A204.1 (cell line): ENCODE measurements around the gene DHX30.

Experiments used
- FAIRE-seq: peaks from 2 replicates; lab custom pipeline; 2012; peaks lifted over from hg19 to GRCh38; lab: Jason Lieb, UNC

Gene DHX30

GRCh38 chr3:47854267-47854666 is 51.3 kb downstream of the DHX30 start:
- FAIRE-seq = no peak

GRCh38 chr3:47854720-47855455 is 52.0 kb downstream of the DHX30 start:
- FAIRE-seq = no peak

GRCh38 chr3:47855461-47856383 is 52.8 kb downstream of the DHX30 start:
- FAIRE-seq = no peak

GRCh38 chr3:47856669-47857068 is 53.7 kb downstream of the DHX30 start:
- FAIRE-seq = no peak

- FAIRE-seq = no peak
These were observed 54.2 kb downstream of the DHX30 start for GRCh38 chr3:47857151-47857550.

GRCh38 chr3:47859956-47860605 is 57.1 kb downstream of the DHX30 start:
- no peak for FAIRE-seq

- FAIRE-seq = no peak
These were observed 60.6 kb downstream of the DHX30 start for GRCh38 chr3:47863391-47864128.

GRCh38 chr3:47865192-47865591 is 62.3 kb downstream of the DHX30 start:
- FAIRE-seq = no peak

GRCh38 chr3:47867451-47868044 is 64.6 kb downstream of the DHX30 start:
- no peak for FAIRE-seq

- no peak for FAIRE-seq
These were observed 65.4 kb downstream of the DHX30 start for GRCh38 chr3:47868306-47868705.

- no peak for FAIRE-seq
These were observed 67.2 kb downstream of the DHX30 start for GRCh38 chr3:47870156-47870555.

GRCh38 chr3:47870702-47871260 is 67.8 kb downstream of the DHX30 start:
- FAIRE-seq = no peak

GRCh38 chr3:47871389-47871788 is 68.5 kb downstream of the DHX30 start:
- no peak for FAIRE-seq

GRCh38 chr3:47872916-47873315 is 70.0 kb downstream of the DHX30 start:
- FAIRE-seq = no peak

- no peak for FAIRE-seq
These were observed 71.5 kb downstream of the DHX30 start for GRCh38 chr3:47874438-47874837.

GRCh38 chr3:47874913-47875312 is 72.0 kb downstream of the DHX30 start:
- FAIRE-seq = no peak

GRCh38 chr3:47877290-47877689 is 74.4 kb downstream of the DHX30 start:
- no peak for FAIRE-seq

- no peak for FAIRE-seq
These were observed 74.8 kb downstream of the DHX30 start for GRCh38 chr3:47877719-47878118.

GRCh38 chr3:47882338-47882737 is 79.4 kb downstream of the DHX30 start:
- no peak for FAIRE-seq

GRCh38 chr3:47884603-47885002 is 81.7 kb downstream of the DHX30 start:
- FAIRE-seq = no peak

- FAIRE-seq = no peak
These were observed 82.2 kb downstream of the DHX30 start for GRCh38 chr3:47885168-47885567.
